Adrenal gland (tissue), 5 donors: ENCODE measurements around the gene GPX5.

ENCODE experiments used
- CTCF ChIP-seq, 6 experiments: fragments of 450-650 bp in 4 of 6; fragments of 200-600 bp in 2 of 6; sonication (generic) in 1 of 6; IDR thresholded peaks; 1 replicate in 5 of 6; 2 replicates in 1 of 6; pipeline versions ENCODE4 v1.5.1 to v1.8.0; 2016 to 2021; ENCODE audit warnings: antibody characterized with exemption in 6 of 6, mild to moderate bottlenecking in 2 of 6, moderate library complexity in 1 of 6
- POLR2A ChIP-seq, 2 donors: fragments of 450-650 bp; IDR thresholded peaks; one replicate each; pipeline ENCODE4 v1.6.1; 2017; ENCODE audit warnings: antibody characterized with exemption in 2 of 2, mild to moderate bottlenecking in 2 of 2, moderate library complexity in 1 of 2
- donor health status: DM: no; HTN: no; CAD: no.

GRCh38 chr6:28563430-28564095, 37.9 kb downstream of the GPX5 start:
- TF ChIP-seq CTCF (IDR thresholded peaks at IDR 0.05) (no peak), POLR2A (IDR thresholded peaks at IDR 0.05) (no peak)
